Natural killer cell (primary cell): Measurements from ENCODE around the gene ADCY2. TPM values are rescaled to one million over a fixed set of nuclear protein-coding genes. Genes with fewer than 3 reads are reported as not detected.

Source experiments
- ATAC-seq, 3 donors: fragments of 150-1000 bp in 2 of 3; fragments of 200-7000 bp in 1 of 3; cut with Tn5 transposase; 1 replicate in 1 of 3; 2 replicates in 2 of 3; pipeline ENCODE4 v1.10.0; 2021; ENCODE audit warnings: mild to moderate bottlenecking in 2 of 3, moderate library complexity in 2 of 3
- DNase-seq, 2 donors: peaks; one replicate each; pipeline versions ENCODE4 v3.0.0 to v3.0.0-alpha.2; 2013 to 2021; ENCODE audit warnings: mixed read lengths in 1 of 2
- H3K27ac ChIP-seq: one replicate; pipeline ENCODE4 v1.5.1; 2013; ENCODE audit warnings: mild to moderate bottlenecking, low read length
- H3K27me3 ChIP-seq: one replicate; pipeline ENCODE4 v1.6.1; 2013; ENCODE audit warnings: low read length; ENCODE audit not compliant: control insufficient read depth, insufficient read depth
- H3K36me3 ChIP-seq: one replicate; pipeline ENCODE4 v1.6.1; 2013; ENCODE audit warnings: low read length; ENCODE audit not compliant: control insufficient read depth, insufficient read depth
- H3K4me1 ChIP-seq: one replicate; pipeline ENCODE4 v1.6.1; 2013; ENCODE audit warnings: low read length; ENCODE audit not compliant: control insufficient read depth, insufficient read depth
- H3K4me3 ChIP-seq: one replicate; pipeline ENCODE4 v1.5.1; 2013; ENCODE audit warnings: low read length
- H3K9me3 ChIP-seq: one replicate; pipeline ENCODE4 v1.6.1; 2013; ENCODE audit warnings: low read length; ENCODE audit not compliant: control insufficient read depth, insufficient read depth
- H3K27ac Mint-ChIP-seq, 2 donors: one replicate each; pipeline ENCODE4 v1.8.0; 2022; ENCODE audit warnings: mild to moderate bottlenecking in 2 of 2, mixed read lengths in 2 of 2, moderate library complexity in 1 of 2
- H3K27me3 Mint-ChIP-seq, 2 donors: one replicate each; pipeline ENCODE4 v1.8.0; 2022; ENCODE audit warnings: low read depth in 2 of 2, mixed read lengths in 2 of 2
- H3K36me3 Mint-ChIP-seq: one replicate; pipeline ENCODE4 v1.8.0; 2022; ENCODE audit warnings: mixed read lengths
- H3K4me1 Mint-ChIP-seq, 2 donors: one replicate each; pipeline ENCODE4 v1.8.0; 2022; ENCODE audit warnings: mixed read lengths in 2 of 2
- H3K4me3 Mint-ChIP-seq: one replicate; pipeline ENCODE4 v1.8.0; 2022; ENCODE audit warnings: mild to moderate bottlenecking, moderate library complexity, mixed read lengths
- H3K9me3 Mint-ChIP-seq, 2 donors: one replicate each; pipeline ENCODE4 v1.8.0; 2022; ENCODE audit warnings: mixed read lengths in 2 of 2
- CTCF ChIP-seq: fragments of 200-600 bp; IDR thresholded peaks from one replicate; pipeline ENCODE4 v1.8.0; 2022; ENCODE audit warnings: antibody characterized with exemption
- WGBS: methylation state at CpG from one replicate; pipeline ENCODE4 v1.1.7; 2013; ENCODE audit warnings: missing lambda C conversion rate; ENCODE audit not compliant: insufficient coverage; 5-methylcytosine and 5-hydroxymethylcytosine counted together
- intact Hi-C: fragments of 100-400 bp; cut with micrococcal nuclease; formaldehyde crosslinking; loops from one replicate; pipeline ENCODE4 v1.14.2; 2022
- total RNA-seq, 4 donors: library from RNA; stranded (reverse); fragments of 120-200 nt in 1 of 4; gene quantifications; one replicate each; pipeline versions ENCODE4 v1.2.3 to v1.2.4, GENCODE V29; 2013 to 2022

The ADCY2 gene
- total RNA-seq, 3 donors from 2014 or later (not counting 1 experiment from before 2014, with no cell fraction given) = not detected

GRCh38 chr5:7848296-7848695 is 452.4 kb downstream of the ADCY2 start:
- Histone ChIP-seq H3K36me3 (no peaks in the 10 kb centered on the region), H3K27me3 (peaks cover 10% of the 10 kb centered on the region), H3K9me3 (no peaks in the 10 kb centered on the region), H3K27ac (no peak overlapping the region), H3K4me3 (no peak overlapping the region), H3K4me1 (peaks cover 25% of the 10 kb centered on the region)
- WGBS = 83% methylated on average over 2 of the region's 2 CpGs
- ATAC-seq (no peak), DNase-seq (no peak)
- Mint-ChIP-seq H3K27me3 (peaks cover 14 to 16% of the 10 kb centered on the region in 2 donors), H3K4me3 (no peak overlapping the region), H3K36me3 (no peaks in the 10 kb centered on the region), H3K27ac (no peak overlapping the region), H3K4me1 (peaks cover 15 to 31% of the 10 kb centered on the region in 2 donors), H3K9me3 (no peaks in the 10 kb centered on the region)
- intact Hi-C loops = no loop called here
- no peak for TF ChIP-seq CTCF

GRCh38 chr5:7849681-7850394 is 453.9 kb downstream of the ADCY2 start:
- peak; percentile 27 to 43 (median 27) for ATAC-seq
- peaks cover 10% of the 10 kb centered on the region for H3K27me3 ChIP-seq
- H3K9me3 ChIP-seq = no peaks in the 10 kb centered on the region
- peak in 1 of 2 donors; percentile 29 for DNase-seq
- peaks cover 0 to 8% of the 10 kb centered on the region in 2 donors for H3K27me3 Mint-ChIP-seq
- peak overlapping the region; percentile 26 for H3K4me3 ChIP-seq
- 5% methylated on average over 44 of the region's 44 CpGs for WGBS
- no peak overlapping the region for H3K27ac ChIP-seq
- H3K36me3 Mint-ChIP-seq = no peaks in the 10 kb centered on the region
- peak overlapping the region; percentile 70 for H3K4me3 Mint-ChIP-seq
- no peaks in the 10 kb centered on the region for H3K36me3 ChIP-seq
- TF ChIP-seq CTCF = no peak
- peak overlapping the region in 1 of 2 donors; percentile 63 for H3K27ac Mint-ChIP-seq
- intact Hi-C loops = no loop called here
- H3K4me1 ChIP-seq = peaks cover 25% of the 10 kb centered on the region
- peaks cover 15 to 32% of the 10 kb centered on the region in 2 donors for H3K4me1 Mint-ChIP-seq
- H3K9me3 Mint-ChIP-seq = no peaks in the 10 kb centered on the region

GRCh38 chr5:7850395-7851239 is 454.7 kb downstream of the ADCY2 start, which contains the start of gene CFAP90:
TSS of gene CFAP90 (minus strand) at chr5:7851133. CDS start at chr5:7851021, 112 bp downstream.
- Mint-ChIP-seq H3K4me1 (peaks cover 15 to 32% of the 10 kb centered on the region in 2 donors), H3K36me3 (no peaks in the 10 kb centered on the region), H3K9me3 (no peaks in the 10 kb centered on the region), H3K27ac (peak within 1 kb of the TSS in 1 of 2 donors; percentile 78), H3K4me3 (peak within 1 kb of the TSS; percentile 87), H3K27me3 (peaks cover 0 to 8% of the 10 kb centered on the region in 2 donors)
- H3K27ac ChIP-seq = no peak within 1 kb of the TSS
- ATAC-seq = peak; percentile 46 to 72 (median 58)
- peak in 1 of 2 donors; percentile 48 for DNase-seq
- peaks cover 25% of the 10 kb centered on the region for H3K4me1 ChIP-seq
- intact Hi-C loops = no loop called here
- H3K4me3 ChIP-seq = peak within 1 kb of the TSS; percentile 26
- H3K9me3 ChIP-seq = no peaks in the 10 kb centered on the region
- peaks cover 10% of the 10 kb centered on the region for H3K27me3 ChIP-seq
- TF ChIP-seq CTCF = no peak
- no peaks in the 10 kb centered on the region for H3K36me3 ChIP-seq
- 3% methylated on average over 70 of the region's 76 CpGs for WGBS
